ENCODE data around the gene SLC6A3. TPM values are rescaled to one million over a fixed set of nuclear protein-coding genes. Genes with fewer than 3 reads are reported as not detected.

SLC6A3 gene
- total and polyA plus RNA-seq, 2 donors (not counting 1 experiment from before 2014, with no cell fraction given): 0.01 to 0.15 TPM

- ChIA-PET CTCF (interaction anchor here (2.7 to 5.1 kb wide), 2 partner anchors 9 to 152 kb away, joined by 10 to 34 read pairs; no protein-coding TSS in a partner anchor), POLR2A (interaction anchor here (1.1 to 3.4 kb wide), 2 partner anchors 9 to 13 kb away, joined by 3 to 17 read pairs; no protein-coding TSS in a partner anchor)
- no peak for DNase-seq
- TF ChIP-seq CTCF (IDR thresholded peaks at IDR 0.05) (no peak), EZH2 (IDR thresholded peaks at IDR 0.05; ENCODE audit: borderline replicate concordance, insufficient read depth, low read depth, low read length, poor library complexity, severe bottlenecking) (no peak)
- Histone ChIP-seq H3K27me3 (replicated peaks in 1 of 4; ENCODE audit: control extremely low read depth in 1 of 4, control insufficient read depth in 3 of 4, insufficient read depth in 4 of 4, low read length in 3 of 4) (no peaks in the 10 kb centered on the region), H3K4me1 (ENCODE audit: control insufficient read depth in 2 of 2, insufficient read depth in 2 of 2, low read length in 2 of 2) (peaks cover 90 to 99% of the 10 kb centered on the region in 2 donors), H3K27ac (ENCODE audit: low read length in 2 of 2) (peak overlapping the region; percentile 95 to 96), H2AFZ (ENCODE audit: insufficient read depth, low read depth, low read length, poor library complexity, severe bottlenecking) (no peak overlapping the region), H3K79me2 (ENCODE audit: control insufficient read depth, insufficient read depth, low read length) (peaks cover 88% of the 10 kb centered on the region), H3K4me3 (ENCODE audit: control extremely low read depth in 1 of 5, extremely low read depth in 1 of 5, insufficient read depth in 1 of 5, low read depth in 2 of 5, low read length in 4 of 5) (peak overlapping the region in 4 of 5 experiments; percentile 41 to 60 (median 55)), H3K9me3 (ENCODE audit: control extremely low read depth in 1 of 3, control insufficient read depth in 2 of 3, insufficient read depth in 1 of 3, low read length in 2 of 3) (peaks cover 0 to 6% (median 0%) of the 10 kb centered on the region in 3 donors), H4K20me1 (ENCODE audit: control insufficient read depth, insufficient read depth, low read length, poor library complexity, severe bottlenecking) (no peaks in the 10 kb centered on the region), H3K36me3 (replicated peaks in 1 of 2; ENCODE audit: control extremely low read depth in 1 of 2, control insufficient read depth in 1 of 2, extremely low read depth in 1 of 2, insufficient read depth in 2 of 2, low read length in 1 of 2) (peaks cover 0 to 39% of the 10 kb centered on the region in 2 experiments), H3K4me2 (replicated peaks; ENCODE audit: low read depth, low read length, poor library complexity, severe bottlenecking) (peak overlapping the region; percentile 69), H3K9ac (ENCODE audit: low read length) (peak overlapping the region; percentile 63)
- intact Hi-C loops (cut with micrococcal nuclease): no loop called here
- Mint-ChIP-seq H3K27me3 (no peaks in the 10 kb centered on the region), H3K9me3 (ENCODE audit: insufficient read depth) (no peaks in the 10 kb centered on the region), H3K4me3 (peak overlapping the region; percentile 87), H3K4me1 (peaks cover 99% of the 10 kb centered on the region), H3K27ac (peak overlapping the region; percentile 98)
- no peak for ATAC-seq (ENCODE audit: low read depth)
- 76% methylated on average over 16 of the region's 16 CpGs for WGBS (ENCODE audit: insufficient coverage)
Observed at GRCh38 chr5:1493413-1493812, 48.2 kb upstream of the SLC6A3 start.

GRCh38 chr5:1492757-1493156 is 47.5 kb upstream of the SLC6A3 start:
- peaks cover 0 to 46% of the 10 kb centered on the region in 2 experiments for H3K36me3 ChIP-seq (replicated peaks in 1 of 2; ENCODE audit: control extremely low read depth in 1 of 2, control insufficient read depth in 1 of 2, extremely low read depth in 1 of 2, insufficient read depth in 2 of 2, low read length in 1 of 2)
- no peaks in the 10 kb centered on the region for H4K20me1 ChIP-seq (ENCODE audit: control insufficient read depth, insufficient read depth, low read length, poor library complexity, severe bottlenecking)
- POLR2A ChIA-PET: interaction anchor here (1.0 to 4.0 kb wide), 4 partner anchors 8 to 12 kb away, joined by 3 to 28 read pairs (median 10); no protein-coding TSS in a partner anchor
- Mint-ChIP-seq H3K9me3 (ENCODE audit: insufficient read depth) (no peaks in the 10 kb centered on the region), H3K27me3 (no peaks in the 10 kb centered on the region), H3K4me1 (peaks cover 99% of the 10 kb centered on the region), H3K4me3 (peak overlapping the region; percentile 87), H3K27ac (peak overlapping the region; percentile 98)
- peak overlapping the region in 1 of 5 experiments; percentile 54 for H3K4me3 ChIP-seq (ENCODE audit: control extremely low read depth in 1 of 5, extremely low read depth in 1 of 5, insufficient read depth in 1 of 5, low read depth in 2 of 5, low read length in 4 of 5)
- TF ChIP-seq CTCF (IDR thresholded peaks at IDR 0.05) (no peak), EZH2 (IDR thresholded peaks at IDR 0.05; ENCODE audit: borderline replicate concordance, insufficient read depth, low read depth, low read length, poor library complexity, severe bottlenecking) (no peak)
- peaks cover 0 to 6% (median 0%) of the 10 kb centered on the region in 3 donors for H3K9me3 ChIP-seq (ENCODE audit: control extremely low read depth in 1 of 3, control insufficient read depth in 2 of 3, insufficient read depth in 1 of 3, low read length in 2 of 3)
- no peaks in the 10 kb centered on the region for H3K27me3 ChIP-seq (replicated peaks in 1 of 4; ENCODE audit: control extremely low read depth in 1 of 4, control insufficient read depth in 3 of 4, insufficient read depth in 4 of 4, low read length in 3 of 4)
- ATAC-seq (ENCODE audit: low read depth) (no peak), DNase-seq (peak; percentile 58)
- CTCF ChIA-PET: interaction anchor here (1.0 to 5.1 kb wide), 4 partner anchors 10 to 153 kb away, joined by 3 to 34 read pairs (median 7); no protein-coding TSS in a partner anchor
- H3K27ac ChIP-seq (ENCODE audit: low read length in 2 of 2): peak overlapping the region; percentile 95 to 96
- peaks cover 90 to 99% of the 10 kb centered on the region in 2 donors for H3K4me1 ChIP-seq (ENCODE audit: control insufficient read depth in 2 of 2, insufficient read depth in 2 of 2, low read length in 2 of 2)
- 61% methylated on average over 9 of the region's 12 CpGs for WGBS (ENCODE audit: insufficient coverage)
- intact Hi-C loops (cut with micrococcal nuclease): no loop called here
- H3K79me2 ChIP-seq (ENCODE audit: control insufficient read depth, insufficient read depth, low read length): peaks cover 88% of the 10 kb centered on the region
- H2AFZ ChIP-seq (ENCODE audit: insufficient read depth, low read depth, low read length, poor library complexity, severe bottlenecking): no peak overlapping the region
- H3K4me2 ChIP-seq (replicated peaks; ENCODE audit: low read depth, low read length, poor library complexity, severe bottlenecking): peak overlapping the region; percentile 69
- H3K9ac ChIP-seq (ENCODE audit: low read length): no peak overlapping the region

Data from B cell (primary cell).